Heart left ventricle (tissue), 13 donors: ENCODE data around the gene LIG1.

ENCODE experiments used
- CTCF ChIP-seq, 12 donors: fragments of 200-600 bp; sonication (generic) in 4 of 12; IDR thresholded peaks; one replicate each; pipeline versions ENCODE4 v1.5.0 to v1.8.0; 2018 to 2022; ENCODE audit warnings: antibody characterized with exemption in 12 of 12, mild to moderate bottlenecking in 5 of 12
- POLR2A ChIP-seq, 2 donors: fragments of 450-650 bp; IDR thresholded peaks; one replicate each; pipeline ENCODE4 v1.6.1; 2017; ENCODE audit warnings: antibody characterized with exemption in 2 of 2, mild to moderate bottlenecking in 2 of 2, moderate library complexity in 2 of 2
- donor health status: ischemic (EF 13 %, LVEDD 7.1; RV severe dilation, severe dysfunction).
- donor health status: DM: no; HTN: yes; CAD: no.
- donor health status: DM: no; HTN: no; CAD: no.
- donor health status: ischemic (EF 25% LVEDD 6.9; RV normal size, moderate dysfunction).
- donor health status: ischemic (EF 25% LVEDD 5.7; RV mildly dilated, moderate dysfunction).
- donor health status: ischemic (EF 35%, LVEDD 5.7; RV mildly dilated, moderate dysfunction).
- donor health status: nonischemic (EF 11% LVEDD 7.7; RV severe dilation, severe dysfunction).
- donor health status: DM: yes; HTN: yes; CAD: no.
- donor health status: PGD.
- donor health status: ischemic (EF 29% LVEDD 5.4; RV normal size, mild dysfunction).
- donor health status: nonischemic (EF 23%, LVEDD 6.1; RV moderate dilation, normal function).

GRCh38 chr19:48094855-48095203 lies 75.3 kb downstream of the LIG1 start:
- TF ChIP-seq CTCF (IDR thresholded peaks at IDR 0.05), result no peak
- no peak for TF ChIP-seq POLR2A (IDR thresholded peaks at IDR 0.05)
